HCT116 (cell line): ENCODE measurements around the gene CBX3. TPM values are rescaled to one million over a fixed set of nuclear protein-coding genes. Genes with fewer than 3 reads are reported as not detected.

Experiments
- ATAC-seq: fragments of 200-7000 bp; cut with Tn5 transposase; 2 replicates; pipeline ENCODE4 v1.9.1; 2020; ENCODE audit warnings: mild to moderate bottlenecking, moderate library complexity
- BruUV-seq: library from RNA; stranded (reverse); fragments of 400-500 nt; replicated peaks from 2 replicates; lab custom pipeline; 2021; lab: Mats Ljungman, UMichigan
- CTCF ChIA-PET: fragments of 300-600 bp; sonication (Branson Sonifier 250); formaldehyde crosslinking; loops from one replicate; lab custom pipeline; 2021; ENCODE audit warnings: antibody characterized with exemption; lab: Charles Lee
- POLR2A ChIA-PET: fragments of 300-600, 350-600 bp; sonication (Branson Sonifier 250); formaldehyde crosslinking; loops from one replicate; lab custom pipeline; 2021; ENCODE audit warnings: antibody characterized with exemption; lab: Charles Lee
- RAD21 ChIA-PET, 2 experiments: fragments of 300-600 bp; sonication (Branson Sonifier 250); formaldehyde crosslinking; loops; one replicate each; lab custom pipeline; 2023; ENCODE audit warnings: low total read pairs in 2 of 2; ENCODE audit not compliant: uncharacterized antibody in 2 of 2, unreplicated experiment in 2 of 2, low non-redundant PET in 1 of 2; lab: Charles Lee
- DNase-seq: peaks from one replicate; pipeline ENCODE4 v3.0.0-alpha.2; 2010; ENCODE audit warnings: low read depth, low spot score
- H2AFZ ChIP-seq: fragments of 200-600 bp; shearing (Covaris generic), sonication (generic); 2 replicates; pipeline ENCODE4 v1.6.1; 2017; ENCODE audit warnings: low read depth, mixed run types, mixed read lengths, antibody characterized with exemption, low read length; ENCODE audit not compliant: poor library complexity, severe bottlenecking
- H3K27ac ChIP-seq: 2 replicates; pipeline ENCODE4 v1.5.1; 2012; ENCODE audit warnings: low read depth, low read length
- H3K27me3 ChIP-seq: fragments of 200-600 bp; sonication (generic); 2 replicates; pipeline ENCODE4 v1.6.1; 2016; ENCODE audit warnings: mixed run types, low read length, mixed read lengths; ENCODE audit not compliant: insufficient read depth
- H3K36me3 ChIP-seq, 2 experiments: fragments of 200-500 bp in 1 of 2; fragments of 200-600 bp in 1 of 2; sonication (Bioruptor generic) in 1 of 2; sonication (generic) in 1 of 2; 2 replicates each; pipeline versions ENCODE4 v1.5.1 to v1.6.1; 2014 to 2016; ENCODE audit warnings: low read length in 2 of 2, inconsistent platforms in 1 of 2, mixed read lengths in 1 of 2, mixed run types in 1 of 2; ENCODE audit not compliant: insufficient read depth in 2 of 2, control insufficient read depth in 1 of 2
- H3K4me1 ChIP-seq, 2 experiments: fragments of 200-600 bp in 1 of 2; sonication (generic) in 1 of 2; 2 replicates each; pipeline versions ENCODE4 v1.5.1 to v1.6.1; 2012 to 2017; ENCODE audit warnings: low read length in 2 of 2, inconsistent platforms in 1 of 2, mild to moderate bottlenecking in 1 of 2, mixed read lengths in 1 of 2, mixed run types in 1 of 2, moderate library complexity in 1 of 2; ENCODE audit not compliant: insufficient read depth in 2 of 2, control insufficient read depth in 1 of 2
- H3K4me2 ChIP-seq: fragments of 200-600 bp; sonication (generic); 2 replicates; pipeline ENCODE4 v1.6.1; 2017; ENCODE audit warnings: mixed run types, low read length, mixed read lengths
- H3K4me3 ChIP-seq, 2 experiments: fragments of 200-600 bp in 1 of 2; sonication (generic) in 1 of 2; replicated peaks in 1 of 2; 2 replicates each; pipeline ENCODE4 v1.5.1; 2011 to 2016; ENCODE audit warnings: low read length in 2 of 2, control low read depth in 1 of 2, low read depth in 1 of 2, mild to moderate bottlenecking in 1 of 2, mixed read lengths in 1 of 2, mixed run types in 1 of 2
- H3K79me2 ChIP-seq: fragments of 200-600 bp; sonication (generic); 2 replicates; pipeline ENCODE4 v1.6.1; 2017; ENCODE audit warnings: mild to moderate bottlenecking, mixed run types, low read length, moderate library complexity, mixed read lengths; ENCODE audit not compliant: insufficient read depth
- H3K9ac ChIP-seq: fragments of 200-600 bp; sonication (generic); 2 replicates; pipeline ENCODE4 v1.6.1; 2016; ENCODE audit warnings: low read length, mixed read lengths
- H3K9me2 ChIP-seq: fragments of 200-600 bp; sonication (generic), shearing (Covaris generic); 2 replicates; pipeline ENCODE4 v1.6.1; 2017; ENCODE audit warnings: mixed run types, mild to moderate bottlenecking, moderate library complexity; ENCODE audit not compliant: insufficient read depth
- H3K9me3 ChIP-seq, 2 experiments: fragments of 200-500 bp in 1 of 2; fragments of 200-600 bp in 1 of 2; sonication (Bioruptor generic) in 1 of 2; sonication (generic) in 1 of 2; 2 replicates each; pipeline ENCODE4 v1.6.1; 2014 to 2017; ENCODE audit warnings: low read length in 2 of 2, mixed read lengths in 2 of 2, inconsistent platforms in 1 of 2, low read depth in 1 of 2, mild to moderate bottlenecking in 1 of 2, mixed run types in 1 of 2, moderate library complexity in 1 of 2; ENCODE audit not compliant: control insufficient read depth in 1 of 2, insufficient read depth in 1 of 2
- H4K20me1 ChIP-seq: fragments of 200-600 bp; sonication (generic), shearing (Covaris generic); 2 replicates; pipeline ENCODE4 v1.6.1; 2017; ENCODE audit warnings: mixed run types, mild to moderate bottlenecking, moderate library complexity; ENCODE audit not compliant: insufficient read depth
- REST ChIP-seq: IDR thresholded peaks from 2 replicates; pipeline ENCODE4 v1.6.1; 2012; ENCODE audit warnings: low read depth
- YY1 ChIP-seq: IDR thresholded peaks from 2 replicates; pipeline ENCODE4 v1.6.1; 2011; ENCODE audit warnings: low read length, low read depth, moderate library complexity, mild to moderate bottlenecking; ENCODE audit not compliant: insufficient replicate concordance; ENCODE audit errors: extremely low read depth
- intact Hi-C: fragments of 100-400 bp; cut with micrococcal nuclease; formaldehyde crosslinking; loops from 2 replicates; pipeline ENCODE4 v1.10.0; 2022
- total RNA-seq: library from RNA; stranded (reverse); gene quantifications from one replicate; pipeline ENCODE4 v1.2.1, GENCODE V29; 2021; ENCODE audit not compliant: unreplicated experiment

CBX3 gene
- total RNA-seq, 1 experiment from 2014 or later, result 274 TPM

GRCh38 chr7:26191233-26191973 is 10.1 kb upstream of the CBX3 start:
- RAD21 ChIA-PET, result no interaction called here
- H3K4me3 ChIP-seq, result no peak overlapping the region
- H3K9me2 ChIP-seq, result no peaks in the 10 kb centered on the region
- TF ChIP-seq YY1 (no peak), REST (no peak)
- TF ChIP-seq, all 23 proteins: peak for 0
- Histone ChIP-seq H4K20me1 (peaks cover 92% of the 10 kb centered on the region), H3K36me3 (peaks cover 70 to 73% of the 10 kb centered on the region in 2 experiments), H3K9ac (no peak overlapping the region), H3K4me1 (no peaks in the 10 kb centered on the region), H3K27ac (no peak overlapping the region), H3K4me2 (no peak overlapping the region), H3K79me2 (peaks cover 74% of the 10 kb centered on the region), H3K9me3 (no peaks in the 10 kb centered on the region), H2AFZ (no peak overlapping the region), H3K27me3 (no peaks in the 10 kb centered on the region)
- intact Hi-C loops, result no loop called here
- POLR2A ChIA-PET, result interaction anchor here (0.8 to 2.3 kb wide), 3 partner anchors 9 to 101 kb away, joined by 3 to 12 read pairs (median 4); partner anchors contain the start of gene HNRNPA2B1
- CTCF ChIA-PET, result interaction anchor here (2.0 kb wide), 1 partner anchor 298 kb away, joined by 5 read pairs; no protein-coding TSS in a partner anchor
- DNase-seq, result no peak
- BruUV-seq, result no TSS peak
- ATAC-seq, result no peak
